Activated T-helper 9 cell treated with anti-CD3 and anti-CD28 coated beads, Interleukin-2, amount 50 U/mL, for 16 hours (primary cell): Measurements from ENCODE around the gene TNFAIP8L1.

Experiments
- DNase-seq: peaks from one replicate; pipeline ENCODE4 v3.0.0-alpha.2; 2020; ENCODE audit warnings: low read depth

The TNFAIP8L1 gene

GRCh38 chr19:4702764-4703163 is 63.4 kb downstream of the TNFAIP8L1 start:
- DNase-seq = no peak

GRCh38 chr19:4703671-4704316 is 64.5 kb downstream of the TNFAIP8L1 start:
- no peak for DNase-seq

GRCh38 chr19:4704317-4704673 is 65.0 kb downstream of the TNFAIP8L1 start:
- no peak for DNase-seq
